Ishikawa (cell line): ENCODE measurements around the gene CAMKK1.

ENCODE experiments used
- CEBPB ChIP-seq: IDR thresholded peaks from 2 replicates; pipeline ENCODE4 v1.6.1; 2012
- CREB1 ChIP-seq: IDR thresholded peaks from 2 replicates; pipeline ENCODE4 v1.6.1; 2012; ENCODE audit warnings: low read depth
- EGR1 ChIP-seq: IDR thresholded peaks from 2 replicates; pipeline ENCODE4 v1.6.1; 2012
- EP300 ChIP-seq: IDR thresholded peaks from 2 replicates; pipeline ENCODE4 v1.6.1; 2012; ENCODE audit warnings: borderline replicate concordance
- FOXM1 ChIP-seq: IDR thresholded peaks from 2 replicates; pipeline ENCODE4 v1.6.1; 2012; ENCODE audit warnings: low read depth, borderline replicate concordance
- MAX ChIP-seq: IDR thresholded peaks from 2 replicates; pipeline ENCODE4 v1.6.1; 2012
- NFIC ChIP-seq: IDR thresholded peaks from 2 replicates; pipeline ENCODE4 v1.6.1; 2012
- RAD21 ChIP-seq: IDR thresholded peaks from 2 replicates; pipeline ENCODE4 v1.6.1; 2012; ENCODE audit warnings: low read depth
- REST ChIP-seq: IDR thresholded peaks from 2 replicates; pipeline ENCODE4 v1.6.1; 2012; ENCODE audit warnings: low read depth, mild to moderate bottlenecking
- TAF1 ChIP-seq: IDR thresholded peaks from 2 replicates; pipeline ENCODE4 v1.6.1; 2012; ENCODE audit warnings: low read depth, mild to moderate bottlenecking
- TCF12 ChIP-seq: IDR thresholded peaks from 2 replicates; pipeline ENCODE4 v1.6.1; 2012; ENCODE audit warnings: low read depth
- TEAD4 ChIP-seq: IDR thresholded peaks from 2 replicates; pipeline ENCODE4 v1.6.1; 2012
- USF1 ChIP-seq: IDR thresholded peaks from 2 replicates; pipeline ENCODE4 v1.6.1; 2012
- YY1 ChIP-seq: IDR thresholded peaks from 2 replicates; pipeline ENCODE4 v1.6.1; 2012; ENCODE audit warnings: low read depth
- ZBTB7A ChIP-seq: IDR thresholded peaks from 2 replicates; pipeline ENCODE4 v1.6.1; 2012; ENCODE audit warnings: low read depth

CAMKK1 gene

GRCh38 chr17:3875317-3875716, 17.5 kb downstream of the CAMKK1 start:
- TF ChIP-seq TEAD4, result no peak
- no peak for TF ChIP-seq CREB1

- no peak for TF ChIP-seq CREB1
- no peak for TF ChIP-seq USF1
- no peak for TF ChIP-seq FOXM1
- TF ChIP-seq RAD21, result no peak
- TF ChIP-seq CEBPB, result no peak
- TF ChIP-seq ZBTB7A, result no peak
- no peak for TF ChIP-seq MAX
- TF ChIP-seq EGR1, result no peak
- no peak for TF ChIP-seq NFIC
- no peak for TF ChIP-seq TCF12
- no peak for TF ChIP-seq REST
- TF ChIP-seq YY1, result no peak
- no peak for TF ChIP-seq TEAD4
- TF ChIP-seq EP300, result no peak
- TF ChIP-seq TAF1, result no peak
Measured at GRCh38 chr17:3873862-3874261, 19.0 kb downstream of the CAMKK1 start.

- no peak for TF ChIP-seq FOXM1
- TF ChIP-seq EP300, result no peak
- no peak for TF ChIP-seq CREB1
- no peak for TF ChIP-seq REST
Measured at GRCh38 chr17:3870871-3871306, 22.0 kb downstream of the CAMKK1 start.

- TF ChIP-seq TAF1 (no peak), NFIC (no peak), REST (no peak), RAD21 (no peak), EP300 (no peak), USF1 (no peak), CEBPB (no peak), ZBTB7A (no peak), TCF12 (no peak), FOXM1 (no peak), YY1 (no peak)
Measured at GRCh38 chr17:3867606-3868005, 25.2 kb downstream of the CAMKK1 start.

- TF ChIP-seq NFIC (no peak), ZBTB7A (no peak), USF1 (no peak), EP300 (no peak), TCF12 (no peak), FOXM1 (no peak), REST (no peak), YY1 (no peak), CREB1 (no peak), RAD21 (no peak), EGR1 (no peak), TEAD4 (no peak), CEBPB (no peak), MAX (no peak), TAF1 (no peak)
Measured at GRCh38 chr17:3867106-3867505, 25.7 kb downstream of the CAMKK1 start.
